Coronary artery (tissue), 2 donors: ENCODE measurements around the gene DMXL2.

Experiments
- DNase-seq: peaks from one replicate; pipeline ENCODE4 v3.0.0-alpha.2; 2017; ENCODE audit warnings: low spot score
- H3K27ac ChIP-seq, 2 donors: fragments of 200-600 bp; sonication (generic); one replicate each; pipeline ENCODE4 v1.5.1; 2016 to 2019
- H3K4me3 ChIP-seq: fragments of 200-600 bp; sonication (generic); 2 replicates; pipeline ENCODE4 v1.5.1; 2016; ENCODE audit warnings: mild to moderate bottlenecking, moderate library complexity
- TF ChIP-seq, protein P1 (sequence below): fragments of 200-600 bp; sonication (generic); IDR thresholded peaks from one replicate; pipeline ENCODE4 v1.5.1; 2019; ENCODE audit warnings: antibody characterized with exemption

Gene DMXL2

DNA sequence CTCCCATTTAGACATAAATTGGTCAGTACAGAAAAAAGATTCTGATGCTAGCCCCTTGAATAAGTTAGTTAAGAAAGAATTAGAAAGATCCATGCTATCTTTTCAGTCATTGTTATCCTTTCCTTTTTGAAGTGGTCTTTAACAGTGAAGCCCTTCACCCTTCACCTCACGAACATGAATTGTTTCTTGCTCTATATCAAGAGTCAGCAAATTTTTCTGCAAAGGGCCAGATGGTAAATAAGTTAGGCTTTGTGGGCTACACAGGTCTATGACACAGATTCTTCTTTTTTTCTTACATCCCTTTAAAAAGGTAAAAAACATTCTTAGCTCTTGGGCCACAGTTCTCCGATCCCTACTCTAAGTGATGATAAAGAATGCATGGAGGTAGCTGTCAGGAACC is 74.9 kb downstream of the DMXL2 start:
- Histone ChIP-seq H3K4me3 (no peak overlapping the region), H3K27ac (no peak overlapping the region)
- TF ChIP-seq, protein P1, sequence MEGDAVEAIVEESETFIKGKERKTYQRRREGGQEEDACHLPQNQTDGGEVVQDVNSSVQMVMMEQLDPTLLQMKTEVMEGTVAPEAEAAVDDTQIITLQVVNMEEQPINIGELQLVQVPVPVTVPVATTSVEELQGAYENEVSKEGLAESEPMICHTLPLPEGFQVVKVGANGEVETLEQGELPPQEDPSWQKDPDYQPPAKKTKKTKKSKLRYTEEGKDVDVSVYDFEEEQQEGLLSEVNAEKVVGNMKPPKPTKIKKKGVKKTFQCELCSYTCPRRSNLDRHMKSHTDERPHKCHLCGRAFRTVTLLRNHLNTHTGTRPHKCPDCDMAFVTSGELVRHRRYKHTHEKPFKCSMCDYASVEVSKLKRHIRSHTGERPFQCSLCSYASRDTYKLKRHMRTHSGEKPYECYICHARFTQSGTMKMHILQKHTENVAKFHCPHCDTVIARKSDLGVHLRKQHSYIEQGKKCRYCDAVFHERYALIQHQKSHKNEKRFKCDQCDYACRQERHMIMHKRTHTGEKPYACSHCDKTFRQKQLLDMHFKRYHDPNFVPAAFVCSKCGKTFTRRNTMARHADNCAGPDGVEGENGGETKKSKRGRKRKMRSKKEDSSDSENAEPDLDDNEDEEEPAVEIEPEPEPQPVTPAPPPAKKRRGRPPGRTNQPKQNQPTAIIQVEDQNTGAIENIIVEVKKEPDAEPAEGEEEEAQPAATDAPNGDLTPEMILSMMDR = no peak
- no peak for DNase-seq

DNA sequence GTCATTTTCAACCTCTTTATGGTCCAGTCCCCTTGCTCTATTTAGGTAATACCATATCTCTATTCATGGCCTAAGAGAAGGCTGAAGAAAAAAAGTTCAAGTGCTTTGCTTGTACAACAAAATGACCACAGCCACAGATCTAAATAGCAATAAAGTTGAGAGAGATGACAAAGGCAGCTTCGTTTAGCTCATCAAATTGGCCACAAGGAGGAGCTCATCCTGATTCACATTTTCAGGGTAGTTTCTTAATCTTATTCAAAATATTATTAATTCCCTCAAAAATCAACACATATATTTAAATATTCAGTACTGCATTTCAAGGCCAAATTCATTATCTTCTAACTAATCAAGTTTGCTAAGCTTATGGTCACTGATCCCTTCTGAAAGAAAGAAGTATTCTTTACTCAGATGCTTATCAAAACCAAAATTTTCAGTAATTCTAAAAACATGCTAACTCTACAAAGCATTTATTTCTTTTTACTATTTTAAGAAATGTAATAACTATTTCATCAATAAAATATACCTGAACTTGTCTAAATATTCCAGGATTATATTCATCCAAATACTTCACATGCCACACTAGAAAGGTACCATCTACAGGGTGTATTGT is 85.5 kb downstream of the DMXL2 start:
- Histone ChIP-seq H3K27ac (no peak overlapping the region), H3K4me3 (no peak overlapping the region)
- TF ChIP-seq, protein P1 = peak; percentile 21
- DNase-seq = no peak

DNA sequence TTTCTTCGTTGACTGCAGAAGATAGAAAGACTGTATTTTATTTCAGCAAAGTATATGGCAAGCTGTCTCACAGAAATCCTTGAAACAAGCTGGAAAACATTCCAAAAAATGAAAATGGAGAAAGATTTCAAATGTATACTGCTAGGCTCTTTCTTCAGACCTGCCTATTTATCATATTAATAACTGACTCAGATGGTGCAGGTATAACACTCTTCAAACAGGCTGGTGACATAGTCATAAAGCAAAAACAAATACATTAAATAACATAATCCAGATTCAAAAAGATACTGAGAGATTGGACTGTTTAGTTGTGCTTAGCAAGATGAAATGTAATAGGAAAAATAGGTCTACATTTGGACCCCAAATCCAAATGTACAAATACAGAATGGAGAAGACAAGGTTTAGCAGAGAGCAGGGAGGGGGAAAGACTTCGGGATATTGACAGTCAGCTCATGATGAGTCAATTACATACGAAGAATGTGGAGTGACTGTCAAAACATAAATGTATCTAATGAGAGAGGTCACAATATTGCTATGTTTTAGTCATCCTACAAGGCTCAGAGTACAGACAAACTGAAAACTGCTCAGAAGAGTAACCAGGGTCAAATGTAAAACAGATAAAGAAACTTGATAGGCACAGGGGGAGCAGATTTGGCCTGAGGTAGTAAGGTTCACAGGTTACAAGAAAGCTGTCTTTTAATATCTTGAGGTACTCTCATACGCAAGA is 88.7 kb downstream of the DMXL2 start:
- no peak overlapping the region for H3K4me3 ChIP-seq
- no peak for DNase-seq
- no peak overlapping the region for H3K27ac ChIP-seq
- TF ChIP-seq, protein P1 = no peak

DNA sequence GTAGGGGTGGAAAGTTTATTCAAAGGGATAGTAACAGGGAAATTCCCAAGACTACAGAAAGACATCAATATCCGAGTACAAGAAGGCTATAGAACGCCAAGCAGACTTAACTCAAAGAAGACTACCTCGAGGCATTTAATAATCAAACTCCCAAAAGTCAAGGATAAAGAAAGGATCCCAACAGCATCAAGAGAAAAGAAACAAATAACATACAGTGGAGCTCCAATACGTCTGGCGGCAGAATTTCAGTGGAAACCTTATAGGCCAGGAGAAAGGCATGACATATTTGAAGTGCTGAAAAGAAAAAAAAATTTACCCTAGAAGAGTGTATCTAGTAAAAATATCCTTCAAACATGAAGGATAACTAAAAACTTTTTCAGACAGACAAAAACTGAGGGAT is 95.6 kb downstream of the DMXL2 start:
- DNase-seq = no peak
- TF ChIP-seq, protein P1 = no peak
- Histone ChIP-seq H3K4me3 (no peak overlapping the region), H3K27ac (no peak overlapping the region)

DNA sequence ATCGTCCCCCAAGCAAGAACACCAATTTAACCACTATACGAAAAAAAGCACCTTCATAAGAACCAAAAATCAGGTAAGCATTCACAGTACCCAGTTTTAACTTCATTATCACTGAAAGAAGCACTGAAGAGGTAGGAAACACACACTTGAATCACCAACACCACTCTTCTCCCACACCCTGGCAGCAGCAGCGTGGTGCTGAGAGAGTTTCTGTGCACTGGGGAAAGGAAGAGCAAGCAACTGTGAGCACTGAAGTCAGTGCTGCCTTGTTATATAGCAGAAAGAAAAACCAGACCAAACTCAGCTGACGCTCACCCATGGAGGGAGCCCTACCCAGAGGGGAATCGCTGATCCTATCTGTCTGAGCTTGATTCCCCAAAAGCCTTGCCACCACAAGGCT is 98.2 kb downstream of the DMXL2 start:
- no peak for DNase-seq
- TF ChIP-seq, protein P1 = no peak
- Histone ChIP-seq H3K27ac (no peak overlapping the region), H3K4me3 (no peak overlapping the region)

DNA sequence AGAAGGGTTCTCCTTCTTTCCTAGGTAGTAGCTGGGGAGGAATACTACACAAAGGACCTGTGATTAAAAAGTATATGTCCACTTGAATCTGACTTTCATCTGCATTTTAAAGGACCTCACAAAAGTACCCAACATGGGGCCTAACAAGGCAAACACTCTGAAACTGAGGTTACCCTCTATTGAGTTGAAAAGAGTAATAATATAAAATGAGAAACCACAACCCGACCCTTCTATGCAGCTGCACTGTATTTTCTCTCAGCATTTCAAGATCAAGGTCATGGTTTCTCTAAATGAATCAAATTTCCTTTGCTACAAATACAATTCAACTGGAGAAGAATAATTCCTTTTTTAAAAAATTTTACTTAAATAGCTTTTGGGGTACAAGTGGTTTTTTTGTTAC is 106.3 kb downstream of the DMXL2 start:
- Histone ChIP-seq H3K4me3 (no peak overlapping the region), H3K27ac (no peak overlapping the region)
- DNase-seq = no peak
- TF ChIP-seq, protein P1 = no peak

DNA sequence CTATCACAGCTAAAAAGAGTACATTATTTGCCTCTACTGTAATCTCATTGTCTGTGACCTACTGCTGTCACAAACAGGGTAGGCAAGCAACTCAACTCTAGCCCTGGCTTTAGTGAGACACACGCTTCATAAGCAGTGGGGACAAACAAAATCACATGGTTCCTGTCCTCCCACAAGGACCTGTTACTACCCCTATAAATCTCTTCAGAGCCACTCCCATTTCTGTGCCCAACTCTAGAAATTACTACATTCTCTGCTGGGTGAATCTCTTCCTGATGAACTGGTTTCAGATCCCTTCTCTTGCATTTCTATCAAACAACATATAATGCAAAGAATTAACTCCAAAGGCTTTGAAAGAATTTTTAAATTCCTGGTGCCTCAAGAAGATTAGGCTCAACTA is 117.3 kb downstream of the DMXL2 start:
- H3K4me3 ChIP-seq = no peak overlapping the region
- DNase-seq = no peak
- TF ChIP-seq, protein P1 = no peak
- H3K27ac ChIP-seq = no peak overlapping the region
